Endometrial microvascular endothelial cells (primary cell): ENCODE results near the gene APOL1. TPM values are rescaled to one million over a fixed set of nuclear protein-coding genes. Genes with fewer than 3 reads are reported as not detected.
"Not testable (repeated sequence)": the region's sequence is repeated elsewhere in the genome, so short reads cannot be mapped to it uniquely, and the experiment has no call there.

Experiments
- in situ Hi-C: cut with HindIII; loops from 2 replicates; pipeline ENCODE4 v1.10.0; 2017; ENCODE audit warnings: low sequenced_read_pairs, low pct_unique_long_range_greater_than_20kb; ENCODE audit errors: inconsistent ontology term
- total RNA-seq: library from RNA; depleted of rRNA; stranded (reverse); fragments of >200 nt; gene quantifications from one replicate; pipeline ENCODE4 v1.2.3, GENCODE V29; 2015; ENCODE audit errors: inconsistent ontology term

APOL1 gene
- total RNA-seq, 1 donor from 2014 or later, result 37.2 TPM

- in situ Hi-C loops, result no loop called here
Observed at GRCh38 chr22:36258701-36259614, 6.0 kb downstream of the APOL1 start.

GRCh38 chr22:36259615-36260300 lies 6.8 kb downstream of the APOL1 start:
- in situ Hi-C loops, result no loop called here

GRCh38 chr22:36261675-36262074 lies 8.7 kb downstream of the APOL1 start:
- in situ Hi-C loops, result not testable (repeated sequence)

GRCh38 chr22:36262307-36262706 lies 9.4 kb downstream of the APOL1 start:
- in situ Hi-C loops, result not testable (repeated sequence)

- in situ Hi-C loops, result not testable (repeated sequence)
Observed at GRCh38 chr22:36263216-36263673, 10.3 kb downstream of the APOL1 start.

GRCh38 chr22:36263886-36264664 lies 11.1 kb downstream of the APOL1 start:
- in situ Hi-C loops, result not testable (repeated sequence)

GRCh38 chr22:36267058-36267457 lies 14.1 kb downstream of the APOL1 start:
- in situ Hi-C loops, result no loop called here

GRCh38 chr22:36267896-36268485 lies 15.1 kb downstream of the APOL1 start:
- in situ Hi-C loops, result no loop called here

GRCh38 chr22:36271231-36271630 lies 18.3 kb downstream of the APOL1 start:
- in situ Hi-C loops, result not testable (repeated sequence)

GRCh38 chr22:36271951-36272350 lies 19.0 kb downstream of the APOL1 start:
- in situ Hi-C loops, result not testable (repeated sequence)

- in situ Hi-C loops, result no loop called here
Observed at GRCh38 chr22:36274531-36274930, 21.6 kb downstream of the APOL1 start.

GRCh38 chr22:36277482-36278291 lies 24.8 kb downstream of the APOL1 start:
- in situ Hi-C loops, result no loop called here

GRCh38 chr22:36279219-36279666 lies 26.3 kb downstream of the APOL1 start:
- in situ Hi-C loops, result no loop called here

- in situ Hi-C loops, result no loop called here
Observed at GRCh38 chr22:36280379-36280778, 27.4 kb downstream of the APOL1 start.

- in situ Hi-C loops, result no loop called here
Observed at GRCh38 chr22:36281781-36282327, 28.9 kb downstream of the APOL1 start.

GRCh38 chr22:36282328-36282831 lies 29.4 kb downstream of the APOL1 start:
- in situ Hi-C loops, result no loop called here

- in situ Hi-C loops, result no loop called here
Observed at GRCh38 chr22:36284171-36284571, 31.2 kb downstream of the APOL1 start.

- in situ Hi-C loops, result no loop called here
Observed at GRCh38 chr22:36285017-36285416, 32.1 kb downstream of the APOL1 start.
